Nephron (organoid): ENCODE measurements around the gene USF1.
A peak's percentile ranks its signal among the peaks of the same experiment; 100 is the strongest.
"Not testable (repeated sequence)": the region's sequence is repeated elsewhere in the genome, so short reads cannot be mapped to it uniquely, and the experiment has no call there.

Experiments
- H3K27ac Mint-ChIP-seq, 3 experiments: 2 replicates each; pipeline ENCODE4 v1.8.0; 2020; ENCODE audit warnings: mixed read lengths in 3 of 3, mild to moderate bottlenecking in 2 of 3, moderate library complexity in 1 of 3
- H3K27me3 Mint-ChIP-seq: 2 replicates; pipeline ENCODE4 v1.8.0; 2021; ENCODE audit warnings: low read depth, mild to moderate bottlenecking, moderate library complexity, mixed read lengths
- H3K36me3 Mint-ChIP-seq: 2 replicates; pipeline ENCODE4 v1.8.0; 2020; ENCODE audit warnings: low read depth, mixed read lengths
- H3K4me1 Mint-ChIP-seq: 2 replicates; pipeline ENCODE4 v1.8.0; 2020; ENCODE audit warnings: mixed read lengths
- H3K4me3 Mint-ChIP-seq, 3 experiments: 2 replicates each; pipeline ENCODE4 v1.8.0; 2020; ENCODE audit warnings: mild to moderate bottlenecking in 3 of 3, mixed read lengths in 3 of 3, moderate library complexity in 2 of 3
- H3K9me3 Mint-ChIP-seq: 2 replicates; pipeline ENCODE4 v1.8.0; 2020; ENCODE audit warnings: mixed read lengths
- CTCF ChIP-seq, 3 experiments: fragments of 200-600 bp; sonication (generic); IDR thresholded peaks; one replicate each; pipeline ENCODE4 v1.5.0; 2021; ENCODE audit warnings: antibody characterized with exemption in 3 of 3; ENCODE audit not compliant: unreplicated experiment in 3 of 3

The USF1 gene

DNA sequence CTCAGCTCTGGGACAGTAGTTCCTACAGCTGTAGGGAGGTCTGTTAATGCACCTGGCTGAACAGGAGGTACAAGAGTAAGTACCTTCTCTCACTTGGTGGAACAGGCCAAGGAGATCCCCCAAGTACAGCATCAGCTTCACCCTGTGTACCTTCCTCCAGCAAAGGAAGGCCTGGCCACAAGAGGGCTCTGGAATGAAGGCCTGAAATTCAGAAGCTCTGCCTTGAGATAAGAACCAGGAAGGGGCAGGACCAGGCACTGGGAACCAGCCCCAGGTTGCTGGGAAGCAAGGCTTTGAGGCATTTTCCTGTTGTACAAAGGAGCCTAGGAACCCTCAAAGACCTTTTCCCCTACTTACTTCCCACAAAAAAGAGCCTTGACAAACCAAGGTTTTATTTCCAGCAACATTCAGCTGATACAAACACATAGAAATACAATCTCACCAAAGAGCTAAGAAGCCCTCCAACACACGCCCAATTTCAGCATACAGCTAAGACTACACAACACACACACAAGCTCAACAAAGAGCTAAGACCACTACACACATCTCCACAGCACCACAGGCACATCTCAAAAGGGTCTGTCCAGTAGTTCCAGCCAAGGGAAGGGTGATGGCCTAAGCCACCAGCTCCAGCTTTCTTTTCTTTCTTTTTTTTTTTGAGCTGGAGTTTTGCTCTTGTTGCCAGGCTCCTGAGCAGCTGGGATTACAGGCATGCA, 48.3 kb downstream of the USF1 start:
- Mint-ChIP-seq H3K4me3 (no peak overlapping the region), H3K9me3 (no peaks in the 10 kb centered on the region), H3K4me1 (peaks cover 5% of the 10 kb centered on the region), H3K27me3 (no peaks in the 10 kb centered on the region), H3K27ac (peak overlapping the region; percentile 14 to 46 (median 18)), H3K36me3 (peaks cover 4% of the 10 kb centered on the region)
- peak; percentile 42 to 52 (median 44) for TF ChIP-seq CTCF (IDR thresholded peaks at IDR 0.05; ENCODE audit: unreplicated experiment in 3 of 3)

DNA sequence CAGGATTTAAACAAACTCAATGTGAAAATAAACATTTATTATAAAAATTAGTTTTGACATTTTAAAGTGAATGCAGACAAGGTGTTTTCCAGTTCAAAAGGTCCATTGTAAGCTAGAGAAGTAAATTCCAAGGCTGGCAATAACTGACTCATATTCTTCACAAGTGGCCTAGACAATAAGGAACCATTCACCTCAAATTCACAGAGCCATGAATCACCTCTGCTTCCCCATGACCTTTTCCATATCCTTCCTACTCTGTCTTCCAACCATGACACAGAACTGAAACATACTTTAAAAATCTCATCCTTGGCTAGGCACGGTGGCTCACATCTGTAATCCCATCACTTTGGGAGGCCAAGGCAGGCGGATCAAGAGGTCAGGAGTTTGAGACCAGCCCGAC, 49.6 kb downstream of the USF1 start:
- Mint-ChIP-seq H3K4me3 (no peak overlapping the region), H3K36me3 (peaks cover 4% of the 10 kb centered on the region), H3K27me3 (no peaks in the 10 kb centered on the region), H3K4me1 (no peaks in the 10 kb centered on the region), H3K9me3 (no peaks in the 10 kb centered on the region), H3K27ac (peak overlapping the region in 1 of 3 experiments; percentile 57)
- TF ChIP-seq CTCF (IDR thresholded peaks at IDR 0.05; ENCODE audit: unreplicated experiment in 3 of 3) = no peak

GRCh38 chr1:160993544-160994193, 52.1 kb downstream of the USF1 start:
- no peaks in the 10 kb centered on the region for H3K4me1 Mint-ChIP-seq
- peak; percentile 29 to 34 (median 30) for TF ChIP-seq CTCF (IDR thresholded peaks at IDR 0.05; ENCODE audit: unreplicated experiment in 3 of 3)
- no peaks in the 10 kb centered on the region for H3K9me3 Mint-ChIP-seq
- H3K36me3 Mint-ChIP-seq = no peaks in the 10 kb centered on the region
- H3K4me3 Mint-ChIP-seq = no peak overlapping the region
- no peak overlapping the region for H3K27ac Mint-ChIP-seq
- peaks cover 4% of the 10 kb centered on the region for H3K27me3 Mint-ChIP-seq

- H3K27ac Mint-ChIP-seq, H3K27me3 Mint-ChIP-seq, H3K9me3 Mint-ChIP-seq, H3K36me3 Mint-ChIP-seq, H3K4me1 Mint-ChIP-seq, H3K4me3 Mint-ChIP-seq: not testable (repeated sequence)
These were observed 53.7 kb downstream of the USF1 start for GRCh38 chr1:160992036-160992435.
